ENCODE results near the gene EIF4G3. TPM values are rescaled to one million over a fixed set of nuclear protein-coding genes. Genes with fewer than 3 reads are reported as not detected.

EIF4G3 gene
- total RNA-seq, 1 donor from 2014 or later, result 97.4 TPM

- H3K27me3 Mint-ChIP-seq, result no peaks in the 10 kb centered on the region
- no peak overlapping the region for H3K4me3 Mint-ChIP-seq (ENCODE audit: low read depth)
- DNase-seq (ENCODE audit: low spot score, unreplicated experiment), result no peak
- H3K27ac Mint-ChIP-seq, result no peak overlapping the region
- peaks cover 11% of the 10 kb centered on the region for H3K36me3 Mint-ChIP-seq (ENCODE audit: insufficient read depth)
- TF ChIP-seq CTCF (IDR thresholded peaks at IDR 0.05; ENCODE audit: unreplicated experiment), result no peak
- H3K4me1 Mint-ChIP-seq (ENCODE audit: low read depth), result no peaks in the 10 kb centered on the region
- H3K9me3 Mint-ChIP-seq (ENCODE audit: low read depth), result no peaks in the 10 kb centered on the region
Observed at GRCh38 chr1:21077085-21077484, 99.6 kb downstream of the EIF4G3 start.

GRCh38 chr1:21072721-21073120, 104.0 kb downstream of the EIF4G3 start:
- H3K9me3 Mint-ChIP-seq (ENCODE audit: low read depth), result no peaks in the 10 kb centered on the region
- no peak overlapping the region for H3K27ac Mint-ChIP-seq
- peaks cover 2% of the 10 kb centered on the region for H3K36me3 Mint-ChIP-seq (ENCODE audit: insufficient read depth)
- peaks cover 10% of the 10 kb centered on the region for H3K4me1 Mint-ChIP-seq (ENCODE audit: low read depth)
- no peak overlapping the region for H3K4me3 Mint-ChIP-seq (ENCODE audit: low read depth)
- H3K27me3 Mint-ChIP-seq, result no peaks in the 10 kb centered on the region
- no peak for TF ChIP-seq CTCF (IDR thresholded peaks at IDR 0.05; ENCODE audit: unreplicated experiment)
- DNase-seq (ENCODE audit: low spot score, unreplicated experiment), result no peak

- Mint-ChIP-seq H3K27ac (no peak overlapping the region), H3K4me1 (ENCODE audit: low read depth) (peaks cover 14% of the 10 kb centered on the region), H3K27me3 (no peaks in the 10 kb centered on the region), H3K9me3 (ENCODE audit: low read depth) (no peaks in the 10 kb centered on the region), H3K36me3 (ENCODE audit: insufficient read depth) (peaks cover 2% of the 10 kb centered on the region), H3K4me3 (ENCODE audit: low read depth) (no peak overlapping the region)
- DNase-seq (ENCODE audit: low spot score, unreplicated experiment), result no peak
- no peak for TF ChIP-seq CTCF (IDR thresholded peaks at IDR 0.05; ENCODE audit: unreplicated experiment)
Observed at GRCh38 chr1:21069549-21069948, 107.1 kb downstream of the EIF4G3 start.

GRCh38 chr1:21068937-21069336, 107.8 kb downstream of the EIF4G3 start:
- H3K4me3 Mint-ChIP-seq (ENCODE audit: low read depth), result no peak overlapping the region

GRCh38 chr1:21067551-21068227, 109.0 kb downstream of the EIF4G3 start:
- no peak for TF ChIP-seq CTCF (IDR thresholded peaks at IDR 0.05; ENCODE audit: unreplicated experiment)
- no peaks in the 10 kb centered on the region for H3K36me3 Mint-ChIP-seq (ENCODE audit: insufficient read depth)
- no peaks in the 10 kb centered on the region for H3K9me3 Mint-ChIP-seq (ENCODE audit: low read depth)
- no peak for DNase-seq (ENCODE audit: low spot score, unreplicated experiment)
- H3K4me1 Mint-ChIP-seq (ENCODE audit: low read depth), result peaks cover 14% of the 10 kb centered on the region
- no peaks in the 10 kb centered on the region for H3K27me3 Mint-ChIP-seq
- no peak overlapping the region for H3K4me3 Mint-ChIP-seq (ENCODE audit: low read depth)
- no peak overlapping the region for H3K27ac Mint-ChIP-seq

More at GRCh38 chr1:21068937-21069336, 107.8 kb downstream of the EIF4G3 start:
- Mint-ChIP-seq H3K36me3 (ENCODE audit: insufficient read depth) (peaks cover 2% of the 10 kb centered on the region), H3K4me1 (ENCODE audit: low read depth) (peaks cover 14% of the 10 kb centered on the region), H3K27me3 (no peaks in the 10 kb centered on the region), H3K27ac (no peak overlapping the region), H3K9me3 (ENCODE audit: low read depth) (no peaks in the 10 kb centered on the region)
- no peak for TF ChIP-seq CTCF (IDR thresholded peaks at IDR 0.05; ENCODE audit: unreplicated experiment)
- no peak for DNase-seq (ENCODE audit: low spot score, unreplicated experiment)

All from progenitor cell of endocrine pancreas (in vitro differentiated cells).